COR-L47 (cell line): Measurements from ENCODE around the gene NKRF.

Source experiments
- DNase-seq: peaks from one replicate; lab custom pipeline; 2025; lab: John Stamatoyannopoulos, UW

The NKRF gene

GRCh38 chrX:119607018-119607389, 780 bp upstream of the NKRF start:
- DNase-seq: no peak

GRCh38 chrX:119605464-119606279, 552 bp downstream of the NKRF start:
- DNase-seq: peak; percentile 25

GRCh38 chrX:119604766-119605463, 1.3 kb downstream of the NKRF start:
- DNase-seq: no peak

GRCh38 chrX:119602701-119603255, 3.4 kb downstream of the NKRF start:
- no peak for DNase-seq

GRCh38 chrX:119589810-119590209, 16.4 kb downstream of the NKRF start:
- DNase-seq: no peak

DNA sequence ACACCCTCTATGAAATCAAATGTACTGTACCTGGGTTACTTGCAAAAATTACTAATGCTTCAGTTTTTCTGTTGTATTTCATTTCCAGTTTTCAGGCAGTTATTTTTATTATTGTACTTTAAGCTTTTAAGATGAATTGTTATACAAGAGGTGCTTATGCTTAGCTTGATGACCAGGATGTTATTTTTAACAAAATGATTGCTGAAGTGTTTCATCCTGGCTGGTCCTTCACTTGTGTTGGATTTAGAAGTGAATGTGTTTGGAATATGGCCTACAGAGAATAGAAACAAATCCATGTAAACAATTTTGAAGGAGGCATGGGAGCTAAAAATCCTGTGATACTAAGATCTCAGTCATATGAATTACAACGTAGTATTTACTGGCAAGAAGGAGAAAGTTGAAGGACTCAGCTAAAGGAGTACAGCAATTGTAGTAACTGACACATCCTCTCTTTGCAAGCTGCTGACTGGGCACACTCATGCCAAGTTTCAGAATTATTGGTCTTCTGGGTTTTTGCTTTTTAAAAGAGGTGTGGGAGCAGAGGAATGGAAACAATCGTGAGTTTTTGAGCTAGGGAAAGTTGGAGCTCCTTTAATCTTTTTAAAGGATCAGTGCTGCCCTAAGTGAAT, 22.7 kb downstream of the NKRF start:
- no peak for DNase-seq

DNA sequence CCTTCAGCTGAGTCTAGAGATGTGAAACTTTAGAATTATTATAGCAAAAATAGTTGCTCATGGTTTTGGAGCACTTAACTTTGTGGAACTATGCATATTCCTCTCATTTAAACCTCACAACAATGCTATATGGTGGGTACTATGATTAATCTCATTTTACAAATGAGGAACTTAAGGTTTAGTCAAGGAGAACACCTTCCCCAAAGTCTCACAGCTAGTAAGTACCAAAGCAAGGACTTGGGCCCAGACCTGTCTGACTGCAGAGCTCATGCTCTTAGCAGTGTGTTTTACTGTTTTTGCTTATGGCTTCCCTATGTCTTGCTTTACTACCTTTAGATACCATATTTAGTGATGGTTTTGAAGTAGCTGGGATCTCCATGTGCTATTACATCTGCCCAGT, 26.8 kb downstream of the NKRF start:
- DNase-seq: no peak

DNA sequence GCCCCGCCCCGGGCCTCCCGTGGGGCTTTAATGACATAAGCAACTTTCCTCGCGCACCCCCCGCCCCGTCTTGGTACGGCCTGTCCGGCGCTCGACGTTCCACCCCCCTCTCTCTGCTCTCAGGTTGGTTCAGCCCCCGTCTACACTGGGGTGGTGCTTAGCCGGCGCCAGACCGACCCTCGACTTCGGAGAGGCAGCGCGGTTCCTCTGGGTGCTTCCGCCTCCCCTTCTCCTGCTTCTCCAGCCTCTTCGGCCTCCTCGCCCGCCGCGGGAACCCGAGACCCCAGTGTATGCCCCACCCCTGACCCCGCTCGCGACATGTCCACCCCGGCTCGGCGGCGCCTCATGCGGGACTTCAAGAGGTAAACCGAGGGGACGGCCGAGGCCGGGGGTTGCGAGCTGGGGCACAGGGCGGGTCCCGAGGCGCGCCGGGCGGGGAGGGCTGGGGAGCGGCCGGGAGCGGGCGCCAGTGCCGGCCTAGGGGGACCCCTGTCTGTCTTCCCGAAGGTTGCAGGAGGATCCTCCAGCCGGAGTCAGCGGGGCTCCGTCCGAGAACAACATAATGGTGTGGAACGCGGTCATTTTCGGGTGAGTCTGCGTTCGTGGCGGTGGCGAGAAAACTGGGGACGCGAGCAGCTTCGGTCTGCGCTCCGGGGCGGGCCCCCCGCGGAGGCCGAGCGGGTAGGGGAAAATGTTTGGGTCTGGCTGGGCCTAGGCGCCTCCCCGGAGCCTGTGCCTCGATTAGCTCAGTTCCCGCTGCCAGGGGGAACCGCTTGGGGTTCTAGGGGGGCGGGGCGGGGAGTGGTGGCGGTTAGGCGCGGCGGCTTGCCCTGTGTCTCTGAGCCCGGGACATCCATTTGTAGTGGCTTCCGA, 31.6 kb downstream of the NKRF start, which contains the start of gene UBE2A:
UBE2A (plus strand) TSS at position 170 of the 873 bp plus-strand sequence; CDS start at position 319, 149 bp downstream.
- DNase-seq: peak; percentile 82

- no peak for DNase-seq
Observed at GRCh38 chrX:119573840-119574393, 32.3 kb downstream of the NKRF start.

DNA sequence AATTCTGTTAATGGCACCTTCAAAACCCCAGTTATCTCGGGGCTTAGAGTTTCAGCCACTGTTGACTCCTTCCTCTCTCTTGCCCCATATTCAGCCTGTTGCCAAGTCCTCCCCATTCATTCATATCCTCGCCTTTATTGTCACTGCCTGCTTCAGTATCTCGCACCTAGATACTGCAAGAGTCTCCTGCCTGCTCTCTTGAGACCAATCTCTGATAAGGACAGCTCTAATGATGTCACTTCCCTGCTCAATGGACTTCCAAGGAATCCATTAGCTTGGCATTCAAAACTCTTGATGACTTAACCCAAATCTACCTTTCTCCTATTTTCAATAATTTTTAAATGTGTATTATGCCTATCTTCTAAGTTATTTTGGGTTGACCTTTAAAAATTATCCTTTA, 33.0 kb downstream of the NKRF start:
- no peak for DNase-seq

DNA sequence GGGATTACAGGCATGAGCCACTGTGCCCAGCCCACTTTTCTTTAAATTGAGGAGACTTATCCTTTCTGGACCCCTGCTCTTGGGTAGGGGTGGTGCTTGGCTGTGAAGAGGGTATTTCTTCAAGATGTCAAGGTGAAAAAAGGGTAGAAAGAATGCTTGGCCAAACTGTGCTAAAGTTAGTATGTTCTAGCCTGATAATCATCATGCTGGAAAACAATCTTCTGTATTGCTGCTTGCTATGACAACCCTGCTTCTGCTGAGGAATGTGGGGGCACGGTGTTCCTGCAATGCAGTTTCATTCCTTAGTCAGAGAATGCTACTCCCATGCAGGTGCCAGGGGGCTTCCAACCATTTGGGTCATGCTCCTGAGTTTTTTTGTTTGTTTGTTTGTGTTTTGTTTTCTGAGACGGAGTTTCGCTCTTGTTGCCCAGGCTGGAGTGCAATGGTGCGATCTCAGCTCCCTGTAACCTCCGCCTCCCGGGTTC, 35.8 kb downstream of the NKRF start:
- DNase-seq: no peak

DNA sequence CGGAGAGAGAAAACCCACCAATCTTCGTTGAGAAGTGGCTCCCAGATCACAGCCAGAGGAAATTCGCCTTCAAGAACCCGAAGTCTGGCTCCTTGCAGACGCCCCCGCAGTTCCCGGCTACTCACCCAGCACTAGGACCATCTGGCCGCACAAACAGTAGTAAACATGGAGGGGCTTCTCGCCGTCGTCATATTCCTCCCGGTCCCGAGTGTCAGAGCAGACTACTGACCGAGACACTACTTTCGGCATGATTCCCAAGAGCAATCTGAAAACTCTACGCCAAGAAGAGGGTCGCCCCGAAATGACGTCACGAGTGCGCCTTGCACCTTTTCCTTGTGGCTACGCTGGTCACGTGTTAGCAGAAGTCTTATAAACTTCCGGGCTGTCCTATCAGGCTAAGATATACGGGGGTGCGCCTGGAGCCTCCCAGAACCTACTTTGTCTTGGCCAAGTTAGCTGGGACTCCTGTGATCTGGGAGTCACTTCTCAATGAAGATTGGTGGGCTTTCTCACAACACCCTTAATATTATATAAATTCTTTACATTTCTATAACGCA, 41.0 kb downstream of the NKRF start, which contains the start of gene STEEP1:
STEEP1 (minus strand) TSS at position 303 of the 557 bp plus-strand sequence; CDS start at position 249, 54 bp downstream.
- peak; percentile 81 for DNase-seq

GRCh38 chrX:119552508-119552907, 53.7 kb downstream of the NKRF start:
- no peak for DNase-seq

- no peak for DNase-seq
Observed at GRCh38 chrX:119549327-119550016, 56.8 kb downstream of the NKRF start.

DNA sequence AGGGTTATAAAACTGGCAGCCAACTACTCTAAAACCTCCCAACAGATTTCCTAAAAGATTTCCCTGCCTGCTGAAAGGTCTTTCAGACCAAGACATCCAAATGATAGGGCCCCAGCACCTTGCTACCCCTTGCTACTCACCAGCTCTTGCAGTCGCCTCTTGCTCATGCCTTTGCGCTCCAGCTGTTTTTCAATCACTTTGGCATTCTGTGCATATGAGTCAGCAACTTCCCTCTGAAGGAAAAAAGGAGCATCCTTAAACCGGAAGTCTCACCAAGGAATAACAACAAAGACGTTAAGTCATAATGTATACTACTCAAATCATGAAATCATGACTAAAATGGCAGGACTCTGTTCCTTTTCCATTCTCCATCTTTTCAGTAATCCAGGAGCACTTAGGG, 65.0 kb downstream of the NKRF start:
- no peak for DNase-seq

DNA sequence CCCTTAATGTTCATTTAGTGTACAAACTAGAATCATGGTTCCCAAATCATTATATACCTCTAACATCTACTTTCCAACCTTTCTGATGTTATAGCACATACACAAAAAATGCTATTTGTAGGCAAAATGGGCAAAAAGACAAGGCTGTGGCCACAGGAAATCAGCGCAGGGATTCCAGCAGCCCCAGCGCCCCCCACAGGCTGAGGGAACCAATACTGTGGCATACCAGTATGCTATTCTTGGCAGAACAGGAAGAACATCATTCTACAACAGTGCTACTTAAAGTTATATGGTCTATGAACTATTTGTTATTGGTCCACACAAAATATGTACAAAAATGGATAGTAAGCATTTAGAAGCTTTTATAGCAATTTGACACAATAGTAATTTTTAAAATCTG, 66.4 kb downstream of the NKRF start:
- DNase-seq: no peak
